HG02970 (cell line): ENCODE data around the gene DOC2B.
"Not testable (repeated sequence)": the region's sequence is repeated elsewhere in the genome, so short reads cannot be mapped to it uniquely, and the experiment has no call there.

Experiments used
- ATAC-seq: cut with Tn5 transposase; IDR thresholded peaks from one replicate; pipeline ENCODE4 v1.9.1; 2021; ENCODE audit warnings: mild to moderate bottlenecking, moderate library complexity, moderate number of reproducible peaks; ENCODE audit not compliant: unreplicated experiment, low FRiP score

Gene DOC2B

DNA sequence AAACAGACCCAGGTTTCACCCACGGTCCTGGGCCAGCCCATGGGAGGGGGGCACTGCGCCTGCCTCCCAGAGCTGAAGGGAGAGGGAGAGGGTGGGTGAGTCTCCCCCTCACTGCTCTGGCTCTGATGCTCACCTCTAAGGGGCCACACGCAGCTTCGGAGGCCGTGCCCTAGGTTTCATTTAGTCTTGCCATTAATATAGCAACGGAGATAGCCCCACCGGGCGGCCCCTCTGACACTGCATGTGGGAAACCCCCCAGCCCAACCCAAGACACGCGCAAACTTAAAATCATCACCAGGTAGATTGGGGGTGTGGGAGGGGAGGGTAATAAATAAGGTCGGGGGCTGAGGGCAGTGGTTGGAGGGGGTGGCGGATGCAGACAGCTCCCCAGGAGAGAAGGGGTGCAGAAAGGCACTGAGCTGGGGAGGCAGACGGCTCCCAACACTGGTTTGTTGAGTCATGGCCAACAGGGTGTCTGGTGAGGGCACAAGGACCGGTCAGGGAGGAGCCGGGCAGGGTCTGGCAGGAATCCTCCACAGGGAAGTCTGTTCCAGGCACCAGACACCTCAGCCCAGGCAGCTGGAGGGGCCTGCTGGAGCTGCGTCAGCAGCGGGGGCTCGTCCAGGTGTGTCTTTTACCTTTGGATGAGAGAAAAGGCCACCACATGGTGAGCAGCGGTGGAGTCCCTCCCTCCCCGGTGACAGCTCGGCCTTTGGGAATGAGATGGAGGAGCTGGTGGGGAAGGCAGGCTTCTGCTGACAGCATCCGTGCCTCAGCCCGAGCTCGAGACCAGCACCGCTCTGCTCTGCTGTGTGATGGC, 32.0 kb upstream of the DOC2B start:
- ATAC-seq: no peak

DNA sequence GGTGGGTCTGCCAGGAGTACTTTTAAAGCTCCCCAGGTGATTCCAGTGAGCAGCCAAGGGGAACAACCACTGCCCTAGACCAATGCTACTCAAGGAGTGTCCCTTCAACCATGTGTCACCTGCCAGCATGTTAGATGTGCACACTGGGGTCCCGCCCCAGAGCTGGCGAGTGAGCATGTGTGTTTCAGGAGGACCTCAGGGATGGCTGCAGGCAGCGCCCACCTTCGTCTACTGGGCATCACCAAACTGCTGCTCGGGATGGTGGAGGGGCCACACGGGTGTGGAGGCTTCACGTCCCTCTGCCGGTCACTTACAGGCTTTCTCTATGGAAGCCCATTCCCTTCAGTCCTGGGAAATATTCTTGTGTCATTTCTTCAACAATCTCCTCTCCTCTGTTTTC, 29.0 kb upstream of the DOC2B start:
- ATAC-seq: no peak

DNA sequence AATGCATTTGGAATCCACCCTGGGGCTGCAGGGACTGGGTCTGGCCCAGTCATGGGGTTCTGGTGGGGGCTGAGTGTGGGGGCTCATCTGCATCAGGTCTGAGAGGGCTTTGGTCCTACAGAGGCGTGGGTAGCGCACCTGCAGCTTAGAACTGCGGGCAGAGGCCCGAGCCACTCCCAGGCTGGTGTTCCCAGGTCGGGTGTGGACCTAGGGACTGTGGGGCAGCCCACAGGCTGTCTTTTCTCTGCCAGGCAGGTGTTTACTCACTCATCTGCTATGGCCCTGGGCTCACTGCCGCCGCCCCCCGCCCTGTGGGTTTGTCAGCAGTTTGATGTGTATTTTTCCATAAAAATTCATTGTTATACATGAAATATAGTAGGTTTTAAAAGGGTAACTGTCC, 27.0 kb upstream of the DOC2B start:
- ATAC-seq: no peak

- ATAC-seq: no peak
These were observed 26.3 kb upstream of the DOC2B start for GRCh38 chr17:207775-208174.

- no peak for ATAC-seq
These were observed 25.6 kb upstream of the DOC2B start for GRCh38 chr17:206941-207560.

DNA sequence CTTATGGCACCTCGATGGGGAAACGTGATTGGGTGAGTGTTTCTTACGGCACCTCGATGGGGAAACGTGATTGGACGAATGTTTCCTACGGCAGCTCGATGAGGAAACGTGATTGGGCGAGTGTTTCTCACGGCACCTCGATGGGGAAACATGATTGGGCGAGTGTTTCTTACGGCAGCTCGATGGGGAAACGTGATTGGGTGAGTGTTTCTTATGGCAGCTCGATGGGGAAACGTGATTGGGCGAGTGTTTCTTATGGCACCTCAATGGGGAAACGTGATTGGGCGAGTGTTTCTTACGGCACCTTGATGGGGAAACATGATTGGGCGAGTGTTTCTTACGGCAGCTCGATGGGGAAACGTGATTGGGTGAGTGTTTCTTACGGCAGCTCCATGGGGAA, 25.0 kb upstream of the DOC2B start:
- ATAC-seq: not testable (repeated sequence)

DNA sequence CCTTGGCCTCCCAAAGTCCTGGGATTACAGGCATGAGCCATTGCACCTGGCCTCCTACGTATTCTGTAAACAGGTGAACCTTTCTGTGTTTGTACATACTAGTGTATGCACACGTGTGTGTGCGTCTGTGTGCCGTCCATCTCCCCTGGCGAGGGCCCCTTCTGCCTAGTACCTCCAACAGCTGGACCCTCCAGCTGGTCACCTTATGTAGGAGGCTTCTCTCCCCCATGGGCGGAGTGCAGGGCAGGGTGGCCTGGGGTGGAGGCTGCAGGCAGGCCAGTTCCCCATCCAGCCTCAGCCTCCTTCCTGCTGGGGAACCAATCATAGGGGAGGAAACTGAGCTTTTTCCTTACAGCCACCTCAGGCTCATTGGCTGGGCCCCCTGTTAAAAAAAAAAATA, 24.4 kb upstream of the DOC2B start:
- ATAC-seq: no peak

GRCh38 chr17:205148-205669, 23.8 kb upstream of the DOC2B start:
- no peak for ATAC-seq

DNA sequence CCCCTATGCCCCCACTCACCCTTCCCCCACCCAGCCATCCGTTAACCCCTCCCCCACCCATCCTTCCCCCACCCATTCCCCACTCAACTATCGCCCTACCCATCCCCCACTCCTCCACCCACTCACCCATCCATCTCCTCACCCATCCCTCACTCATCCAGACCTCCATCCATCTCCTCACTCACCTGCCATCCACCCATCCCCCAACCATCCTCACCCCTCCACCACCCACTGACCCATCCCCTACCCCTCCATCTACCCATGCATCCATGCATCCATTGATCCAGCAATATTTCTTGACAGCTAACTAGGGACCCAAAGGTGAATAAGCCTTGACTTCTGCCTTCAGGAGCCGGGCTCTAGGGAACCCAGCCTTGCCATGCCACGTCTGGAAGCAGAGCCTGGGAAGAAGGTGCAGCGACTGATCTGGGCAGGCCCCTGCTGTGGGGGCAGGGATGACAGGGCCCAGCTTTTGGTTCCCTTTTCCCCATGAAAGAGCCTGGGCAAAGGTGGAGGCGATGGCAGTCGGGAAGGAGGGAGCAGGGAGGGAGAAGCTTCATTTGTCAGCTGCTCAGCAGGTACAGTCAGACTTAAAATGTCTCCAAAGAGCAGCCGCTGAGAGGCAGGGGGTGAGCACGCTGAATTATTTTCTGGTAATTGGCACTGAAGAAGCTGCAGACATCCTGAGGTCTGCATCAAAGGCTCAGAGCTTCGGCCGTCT, 23.1 kb upstream of the DOC2B start:
- no peak for ATAC-seq

GRCh38 chr17:202501-202951, 21.1 kb upstream of the DOC2B start:
- ATAC-seq: no peak

GRCh38 chr17:201736-202135, 20.3 kb upstream of the DOC2B start:
- ATAC-seq: not testable (repeated sequence)

DNA sequence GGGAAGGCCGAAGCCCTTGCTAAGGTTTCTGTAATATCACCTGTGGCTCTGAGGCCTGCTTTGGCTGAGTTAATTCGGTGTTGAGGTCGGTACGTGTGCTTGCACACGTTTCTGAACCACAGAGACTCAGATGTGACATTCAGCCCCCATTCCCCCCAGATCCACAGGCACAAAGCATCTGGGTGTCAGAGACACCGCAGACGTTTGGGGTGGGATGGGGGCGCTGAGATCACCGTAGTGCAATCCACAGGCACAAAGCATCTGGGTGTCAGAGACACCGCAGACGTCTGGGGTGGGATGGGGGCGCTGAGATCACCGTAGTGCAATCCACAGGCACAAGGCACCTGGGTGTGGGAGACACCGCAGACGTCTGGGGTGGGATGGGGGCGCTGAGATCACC, 19.8 kb upstream of the DOC2B start:
- not testable (repeated sequence) for ATAC-seq

DNA sequence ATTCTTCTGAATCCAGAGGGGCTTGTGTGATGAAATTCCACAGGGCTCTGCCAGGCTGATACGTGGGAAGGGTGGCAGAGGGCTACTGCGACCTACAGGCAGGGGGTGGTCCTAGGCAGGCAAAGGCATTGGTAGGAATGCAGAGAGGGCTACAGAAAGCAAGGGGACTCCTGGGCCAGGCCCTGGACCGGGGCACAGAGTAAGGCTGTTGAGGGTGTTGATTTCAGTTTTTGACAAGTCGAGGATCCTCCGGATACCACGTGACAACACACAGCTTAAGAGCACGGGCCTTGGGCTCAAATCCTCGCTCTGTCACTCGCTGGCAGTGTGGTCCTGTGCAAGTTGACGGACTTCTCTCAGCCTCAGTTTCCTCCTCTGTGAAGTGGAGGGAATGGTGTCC, 19.1 kb upstream of the DOC2B start:
- no peak for ATAC-seq

DNA sequence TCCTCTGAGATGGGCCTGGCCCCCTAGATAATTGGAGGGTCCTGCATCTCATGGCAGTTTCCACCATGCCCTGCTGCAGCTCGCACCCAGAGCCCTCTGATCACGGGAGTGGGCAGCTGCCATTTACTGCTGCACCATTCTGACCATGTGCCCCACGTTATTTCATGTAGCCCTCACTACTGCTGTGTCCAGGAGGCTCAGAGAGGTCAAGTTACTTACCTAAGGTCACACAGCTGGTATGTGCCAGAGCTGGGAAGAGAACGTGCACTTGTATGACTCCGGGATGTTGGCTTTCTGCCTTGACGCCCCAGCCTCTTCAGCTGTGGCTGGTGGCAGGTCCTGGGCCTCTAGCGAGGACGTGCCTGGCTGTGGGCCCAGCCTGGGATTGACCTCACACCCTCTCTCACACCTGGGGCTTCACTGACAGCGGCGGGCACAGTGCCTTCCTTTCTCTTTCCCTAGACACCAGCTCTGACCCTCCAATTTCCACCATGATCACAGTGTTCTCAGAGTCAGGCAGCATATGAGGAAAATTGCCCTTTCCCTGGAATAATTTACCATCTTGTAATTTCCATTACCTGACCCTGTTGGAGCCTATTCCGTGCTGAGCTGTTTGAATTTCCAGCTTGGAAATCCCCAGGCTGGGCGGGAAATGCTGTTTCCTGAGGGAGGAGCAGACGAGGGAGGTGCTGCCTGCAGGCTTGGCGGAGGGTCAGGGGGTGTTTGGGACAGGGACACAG, 18.5 kb upstream of the DOC2B start:
- no peak for ATAC-seq

DNA sequence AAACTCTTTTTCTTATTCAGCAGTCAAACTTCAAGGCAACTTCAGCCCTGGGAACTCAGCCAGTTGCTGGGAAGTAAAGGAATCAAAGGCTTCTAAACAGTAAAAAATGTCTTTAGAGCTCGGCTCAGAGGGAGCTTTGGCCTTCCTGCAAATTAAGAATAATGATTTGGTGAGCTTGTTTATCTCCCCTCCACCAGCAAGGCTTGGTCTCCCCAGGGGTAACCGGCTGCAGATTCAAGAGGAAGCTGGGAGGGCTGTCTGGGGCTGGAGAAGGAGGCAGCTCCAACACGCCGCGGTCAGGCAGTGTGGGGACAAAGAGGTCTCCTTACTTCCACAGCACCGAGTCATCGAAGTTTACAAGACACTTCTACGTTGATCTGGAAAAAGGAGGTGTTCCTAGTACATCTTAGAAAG, 17.7 kb upstream of the DOC2B start:
- ATAC-seq: no peak

DNA sequence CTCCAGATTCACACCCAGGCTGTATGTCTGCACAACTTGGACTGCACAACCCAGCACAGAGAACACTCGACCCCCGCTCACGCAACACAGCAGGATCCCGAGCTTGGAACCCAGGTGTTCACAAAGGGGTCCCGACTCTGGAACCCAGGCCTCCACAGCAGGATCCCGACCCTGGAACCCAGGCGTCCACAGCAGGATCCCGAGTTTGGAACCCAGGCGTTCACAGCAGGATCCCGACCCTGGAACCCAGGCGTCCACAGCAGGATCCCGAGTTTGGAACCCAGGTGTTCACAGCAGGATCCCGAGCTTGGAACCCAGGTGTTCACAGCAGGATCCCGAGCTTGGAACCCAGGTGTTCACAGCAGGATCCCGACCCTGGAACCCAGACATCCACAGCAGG, 16.8 kb upstream of the DOC2B start:
- not testable (repeated sequence) for ATAC-seq

DNA sequence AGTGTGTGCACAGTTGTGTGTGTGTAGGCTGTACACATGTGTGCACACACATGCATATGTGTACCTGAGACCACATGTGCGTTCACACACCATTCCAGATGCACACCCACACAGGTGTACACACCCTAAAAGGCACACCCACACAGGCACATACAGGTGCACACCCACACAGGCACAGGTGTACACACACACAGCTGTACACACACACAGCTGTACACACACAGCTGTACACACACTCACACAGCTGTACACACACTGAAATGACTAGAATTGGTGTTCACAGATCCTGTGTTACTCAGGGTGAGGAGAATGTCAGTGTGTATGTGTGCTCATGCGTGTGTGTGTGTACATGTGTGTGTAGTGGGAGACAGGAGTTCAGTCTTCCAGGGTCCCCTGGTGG, 15.9 kb upstream of the DOC2B start:
- no peak for ATAC-seq

- ATAC-seq: no peak
These were observed 13.6 kb upstream of the DOC2B start for GRCh38 chr17:194828-195602.

- ATAC-seq: no peak
These were observed 12.7 kb upstream of the DOC2B start for GRCh38 chr17:193841-194806.
